Glomerular visceral epithelial cell (primary cell): ENCODE data around the gene MTFP1.
"Not testable (repeated sequence)": the region's sequence is repeated elsewhere in the genome, so short reads cannot be mapped to it uniquely, and the experiment has no call there.

Experiments used
- DNase-seq: peaks from one replicate; pipeline ENCODE4 v3.0.0-alpha.2; 2016; ENCODE audit errors: extremely low spot score

The MTFP1 gene

DNA sequence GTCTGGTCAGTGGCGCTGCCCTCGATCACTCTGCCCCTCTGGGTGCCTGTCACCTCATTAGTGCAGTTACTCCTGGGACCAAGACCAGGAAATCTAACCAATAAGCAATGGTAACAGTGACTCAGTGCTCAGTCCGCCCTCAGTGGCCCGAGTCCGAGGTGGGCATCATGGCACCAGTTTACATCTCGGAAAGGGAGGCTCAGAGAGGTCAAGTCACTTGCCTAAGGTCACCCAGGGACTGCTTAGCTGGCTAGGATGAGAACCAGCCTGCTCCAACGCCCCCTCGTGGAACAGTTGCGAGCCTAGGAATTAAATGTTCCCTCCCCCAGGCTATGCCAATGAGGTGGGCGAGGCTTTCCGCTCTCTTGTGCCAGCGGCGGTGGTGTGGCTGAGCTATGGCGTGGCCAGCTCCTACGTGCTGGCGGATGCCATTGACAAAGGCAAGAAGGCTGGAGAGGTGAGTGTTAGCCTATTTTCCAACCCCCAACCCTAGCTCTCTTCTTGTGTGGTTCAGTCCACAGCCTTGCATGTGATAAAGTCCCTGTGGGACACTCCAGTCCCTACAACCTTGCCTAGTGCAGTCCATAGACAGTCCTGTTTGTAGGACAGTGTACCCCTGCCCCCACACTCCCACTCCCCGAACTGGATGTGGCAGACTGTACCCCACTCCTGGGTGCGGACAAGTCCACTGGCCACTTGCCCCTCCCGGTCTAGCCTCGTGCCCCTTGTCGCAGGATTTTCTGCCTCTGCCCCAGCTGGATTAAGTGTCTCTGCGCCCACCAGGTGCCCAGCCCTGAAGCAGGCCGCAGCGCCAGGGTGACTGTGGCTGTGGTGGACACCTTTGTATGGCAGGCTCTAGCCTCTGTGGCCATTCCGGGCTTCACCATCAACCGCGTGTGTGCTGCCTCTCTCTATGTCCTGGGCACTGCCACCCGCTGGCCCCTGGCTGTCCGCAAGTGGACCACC lies 1.1 kb downstream of the MTFP1 start:
- DNase-seq: peak; percentile 73

GRCh38 chr22:30427871-30428270 lies 2.3 kb downstream of the MTFP1 start:
- no peak for DNase-seq

- DNase-seq: no peak
These were observed 4.3 kb downstream of the MTFP1 start for GRCh38 chr22:30429887-30430286.

DNA sequence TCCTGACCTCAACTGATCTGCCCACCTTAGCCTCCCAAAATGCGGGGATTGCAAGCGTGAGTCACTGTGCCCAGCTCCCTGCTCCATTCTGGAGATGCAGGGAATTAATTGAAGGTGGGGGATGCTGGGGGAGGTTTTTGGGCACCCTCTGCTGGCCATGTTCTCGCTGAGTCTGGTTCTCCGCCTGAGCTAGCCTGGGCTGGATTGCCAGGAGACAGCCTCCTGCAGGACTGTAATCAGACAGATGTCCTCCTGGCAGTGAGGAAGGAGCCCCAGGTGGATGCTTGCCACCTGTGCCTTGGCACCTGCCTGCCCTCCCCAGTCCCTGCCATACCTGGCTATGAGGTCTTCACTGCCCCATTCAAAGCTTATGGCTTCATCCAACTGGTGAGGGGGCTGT lies 5.4 kb downstream of the MTFP1 start:
- DNase-seq: no peak

GRCh38 chr22:30432096-30432495 lies 6.5 kb downstream of the MTFP1 start:
- no peak for DNase-seq

- DNase-seq: no peak
These were observed 7.0 kb downstream of the MTFP1 start for GRCh38 chr22:30432520-30432919.

- no peak for DNase-seq
These were observed 7.7 kb downstream of the MTFP1 start for GRCh38 chr22:30433227-30433626.

DNA sequence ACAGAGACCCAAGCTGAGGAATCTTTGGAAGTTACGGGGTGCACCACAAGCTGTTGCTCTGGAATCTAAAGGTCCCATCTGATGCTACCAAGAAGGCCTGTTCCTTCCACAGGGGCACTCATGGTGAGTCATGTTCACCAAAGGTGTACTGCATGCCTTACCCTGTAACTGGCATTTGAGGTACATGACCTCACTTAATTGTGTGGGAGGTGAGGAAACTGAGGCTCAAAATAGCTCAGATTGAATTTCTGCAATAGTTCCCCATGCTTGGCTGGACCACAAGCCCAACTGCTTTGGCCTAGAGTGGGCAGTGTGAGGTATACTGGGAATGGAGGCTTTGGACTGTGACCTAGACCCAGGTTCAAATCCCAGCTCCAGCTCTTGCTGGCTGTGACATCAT lies 8.2 kb downstream of the MTFP1 start:
- no peak for DNase-seq

DNA sequence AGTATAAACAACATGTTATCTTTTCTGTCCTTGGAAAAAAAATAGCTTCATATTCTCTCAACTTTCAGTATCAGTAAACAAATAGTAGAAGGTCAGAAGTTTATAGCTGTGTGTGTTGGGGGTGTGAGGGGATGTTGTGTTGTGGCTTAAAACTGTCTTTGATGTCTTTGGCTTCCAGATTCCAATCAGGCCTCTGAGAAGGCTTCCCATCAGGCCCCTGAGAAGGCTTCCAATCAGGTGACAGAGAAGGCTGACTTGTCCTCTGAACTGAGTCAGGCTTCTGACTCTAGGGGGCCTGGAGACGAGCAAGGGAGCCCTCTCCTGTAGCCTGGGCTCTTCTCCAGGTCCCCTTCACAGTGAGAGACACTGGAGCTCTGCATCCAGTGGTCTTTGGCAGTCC lies 9.3 kb downstream of the MTFP1 start:
- DNase-seq: no peak

GRCh38 chr22:30435674-30436126 lies 10.1 kb downstream of the MTFP1 start:
- no peak for DNase-seq

GRCh38 chr22:30436196-30436595 lies 10.6 kb downstream of the MTFP1 start:
- no peak for DNase-seq

DNA sequence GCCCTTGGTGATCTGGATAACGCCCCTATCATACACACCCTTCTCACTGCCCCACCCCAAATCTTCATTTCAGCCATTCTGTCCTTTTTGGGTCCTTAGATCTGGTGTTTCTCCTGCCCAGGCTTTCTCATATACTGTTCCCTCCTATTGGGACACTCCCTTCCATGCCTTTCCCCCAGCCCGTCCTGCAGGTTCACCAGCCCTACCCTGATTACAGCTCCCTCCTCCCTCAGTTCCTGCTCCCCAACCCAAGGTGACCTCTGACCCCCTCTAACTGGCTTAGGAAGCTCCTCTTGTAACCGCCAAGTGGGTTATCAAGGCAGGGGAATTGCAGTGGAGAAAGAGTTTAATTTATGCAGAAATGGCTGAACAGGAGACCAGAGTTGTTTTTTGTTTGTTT lies 13.0 kb downstream of the MTFP1 start:
- no peak for DNase-seq

- no peak for DNase-seq
These were observed 13.7 kb downstream of the MTFP1 start for GRCh38 chr22:30439226-30439625.

DNA sequence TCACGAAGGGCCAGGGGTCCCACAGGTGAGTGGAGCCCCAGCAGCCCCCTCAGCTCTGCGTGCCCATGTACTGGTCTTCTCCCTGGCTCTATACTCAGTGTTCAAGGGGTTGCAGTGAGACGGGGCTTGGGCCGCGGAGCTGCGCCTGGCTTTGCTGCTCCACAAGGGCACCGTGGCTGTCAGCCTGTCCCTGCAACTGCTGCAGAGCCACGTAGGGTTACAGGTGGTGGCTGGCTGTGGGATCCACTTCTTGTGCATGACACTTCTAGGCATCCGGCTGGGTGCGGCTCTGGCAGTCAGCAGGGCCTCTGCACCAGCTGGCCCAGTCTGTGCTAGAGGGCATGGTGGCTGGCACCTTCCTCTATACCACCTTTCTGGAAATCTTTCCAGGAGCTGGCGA lies 14.3 kb downstream of the MTFP1 start:
- DNase-seq: no peak

DNA sequence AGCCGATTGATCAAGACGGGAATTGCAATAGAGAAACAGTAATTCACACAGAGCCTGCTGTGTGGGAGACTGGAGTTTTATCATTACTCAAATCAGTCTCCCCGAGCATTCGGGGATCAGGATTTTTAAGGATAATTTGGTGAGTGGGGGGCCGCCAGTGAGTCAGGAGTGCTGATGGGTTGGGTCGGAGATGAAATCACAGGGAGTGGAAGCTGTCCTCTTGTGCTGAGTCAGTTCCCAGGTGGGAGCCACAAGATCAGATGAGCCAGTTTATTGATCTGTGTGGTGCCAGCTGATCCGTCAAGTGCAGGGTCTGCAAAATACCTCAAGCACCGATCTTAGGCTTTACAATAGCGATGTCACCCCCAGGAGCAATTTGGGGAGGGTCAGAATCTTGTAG lies 15.5 kb downstream of the MTFP1 start:
- DNase-seq: no peak

DNA sequence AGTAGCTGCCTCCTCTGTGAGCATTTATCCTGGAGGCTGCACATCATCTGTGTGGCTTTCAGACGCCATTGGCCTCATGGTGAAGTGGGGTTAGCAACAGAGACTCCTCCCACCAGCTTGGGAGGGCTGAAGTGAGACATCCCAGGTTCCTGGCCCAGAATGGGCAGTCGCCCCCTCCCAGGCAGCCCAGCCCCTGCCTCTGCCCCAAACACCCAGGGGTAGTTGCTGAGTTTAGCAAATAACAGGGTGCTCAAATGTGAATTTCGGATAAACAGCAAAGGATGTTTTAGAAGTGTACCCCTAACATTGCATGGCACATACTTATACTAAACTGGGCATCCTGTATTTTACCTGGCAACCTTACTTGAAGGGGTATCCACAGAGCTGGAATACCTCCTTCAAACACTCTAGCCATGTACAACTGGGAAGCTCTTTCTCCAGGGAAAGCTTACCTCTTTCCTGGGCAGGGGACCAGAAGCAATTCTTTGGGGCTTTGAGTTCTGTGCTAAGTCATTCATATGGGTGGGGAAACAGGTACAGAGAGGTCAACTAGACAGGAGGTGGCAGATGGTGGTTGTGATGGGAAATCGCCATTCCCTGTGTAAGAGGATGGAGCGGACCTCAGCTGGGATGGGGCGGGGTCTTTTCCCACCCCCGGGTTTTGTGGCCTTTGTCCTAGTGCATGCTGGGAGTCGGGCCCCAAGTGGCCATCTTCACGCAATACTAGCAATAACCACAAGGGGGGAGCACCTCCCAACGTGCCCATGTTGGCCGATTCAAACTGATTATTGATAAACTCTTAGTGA lies 19.3 kb downstream of the MTFP1 start:
- peak; percentile 47 for DNase-seq

- DNase-seq: no peak
These were observed 20.0 kb downstream of the MTFP1 start for GRCh38 chr22:30445438-30446145.

- DNase-seq: no peak
These were observed 22.1 kb downstream of the MTFP1 start for GRCh38 chr22:30447656-30448055.

DNA sequence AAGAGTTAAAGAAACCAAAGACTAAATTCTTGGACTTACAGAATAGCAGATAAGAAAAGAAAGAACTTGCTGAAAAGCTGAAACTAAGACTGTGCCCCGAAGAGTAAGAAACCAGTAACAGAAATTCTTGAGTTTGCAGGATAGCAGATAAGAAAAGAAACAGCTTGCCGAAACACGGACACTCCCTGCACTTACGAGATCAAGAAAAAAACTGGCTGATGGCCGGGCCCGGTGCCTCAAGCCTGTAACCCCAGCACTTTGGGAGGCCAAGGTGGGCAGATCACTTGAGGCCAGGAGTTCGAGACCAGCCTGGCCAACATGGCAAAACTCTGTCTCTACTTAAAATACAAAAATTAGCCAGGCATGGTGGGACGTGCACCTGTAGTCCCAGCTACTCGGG lies 25.9 kb downstream of the MTFP1 start:
- DNase-seq: not testable (repeated sequence)

GRCh38 chr22:30452861-30453260 lies 27.3 kb downstream of the MTFP1 start:
- no peak for DNase-seq

GRCh38 chr22:30453731-30454510 lies 28.4 kb downstream of the MTFP1 start:
- no peak for DNase-seq
